A549 (cell line): ENCODE data around the gene TANK. TPM values are rescaled to one million over a fixed set of nuclear protein-coding genes. Genes with fewer than 3 reads are reported as not detected.
A peak's percentile ranks its signal among the peaks of the same experiment; 100 is the strongest.

Experiments
- ATAC-seq, 2 experiments: fragments of 200-7000 bp in 1 of 2; fragments of >200 bp in 1 of 2; cut with Nextera tagmentation in 1 of 2; cut with Tn5 transposase in 1 of 2; 3 replicates each; pipeline versions ENCODE4 v1.8.0 to v1.9.1; 2018 to 2020; ENCODE audit warnings: mild to moderate bottlenecking in 1 of 2, moderate library complexity in 1 of 2
- CTCF ChIA-PET: fragments of 300-600 bp; sonication (Branson Sonifier 250); formaldehyde crosslinking; extraction: SDS; loops from one replicate; lab custom pipeline; 2021; ENCODE audit warnings: antibody characterized with exemption, inconsistent platforms; lab: Yijun Ruan, JAX
- POLR2A ChIA-PET: fragments of 350-600 bp; formaldehyde crosslinking; extraction: SDS; loops from one replicate; lab custom pipeline; 2021; ENCODE audit warnings: antibody characterized with exemption, inconsistent platforms; lab: Yijun Ruan, JAX
- DNase-seq, 2 experiments: peaks; one replicate each; pipeline versions ENCODE4 v3.0.0 to v3.0.0-alpha.2; 2011 to 2016; ENCODE audit warnings: low read depth in 1 of 2, low spot score in 1 of 2
- FAIRE-seq: peaks from 2 replicates; lab custom pipeline; 2011; peaks lifted over from hg19 to GRCh38; lab: Jason Lieb, UNC
- H3K27ac ChIP-seq, 2 experiments: fragments of >200 bp; sonication (Bioruptor Twin); formaldehyde crosslinking; 3 replicates each; pipeline ENCODE4 v1.5.1; 2016 to 2017
- H3K4me1 ChIP-seq: fragments of >200 bp; sonication (Bioruptor Twin); formaldehyde crosslinking; 3 replicates; pipeline ENCODE4 v1.6.1; 2016
- H3K4me2 ChIP-seq: fragments of >200 bp; sonication (Bioruptor Twin); formaldehyde crosslinking; 3 replicates; pipeline ENCODE4 v1.6.1; 2016
- H3K4me3 ChIP-seq: fragments of >200 bp; sonication (Bioruptor Twin); formaldehyde crosslinking; 3 replicates; pipeline ENCODE4 v1.5.1; 2016
- H3K9me3 ChIP-seq: fragments of >200 bp; sonication (Bioruptor Twin); formaldehyde crosslinking; 3 replicates; pipeline ENCODE4 v1.6.1; 2016
- CHD2 ChIP-seq: fragments of 150-350 bp; IDR thresholded peaks from 2 replicates; pipeline ENCODE4 v1.6.1; 2014; ENCODE audit warnings: low read length; ENCODE audit not compliant: partially characterized antibody
- EHF ChIP-seq: fragments of 250-450 bp; sonication (Bioruptor Pico); IDR thresholded peaks from 2 replicates; pipeline ENCODE4 v1.5.0; 2020; ENCODE audit warnings: mild to moderate bottlenecking
- FOSB ChIP-seq: fragments of 250-450 bp; sonication (Bioruptor Pico); IDR thresholded peaks from 2 replicates; pipeline ENCODE4 v1.5.0; 2020; ENCODE audit warnings: mild to moderate bottlenecking, moderate library complexity
- FOSL2 ChIP-seq, 2 experiments: fragments of 450-650 bp in 1 of 2; fragments of >200 bp in 1 of 2; sonication (Bioruptor Twin) in 1 of 2; formaldehyde crosslinking; IDR thresholded peaks; 2 replicates each; pipeline versions ENCODE4 v1.5.0 to v1.6.1; 2016 to 2020; ENCODE audit warnings: mild to moderate bottlenecking in 1 of 2, moderate library complexity in 1 of 2
- FOXS1 ChIP-seq: fragments of 250-450 bp; sonication (Bioruptor Pico); IDR thresholded peaks from 2 replicates; pipeline ENCODE4 v1.5.0; 2020; ENCODE audit warnings: mild to moderate bottlenecking, moderate library complexity
- HDAC2 ChIP-seq: fragments of 200-600 bp; sonication (generic); IDR thresholded peaks from 2 replicates; pipeline ENCODE4 v1.6.1; 2016
- HOXA7 ChIP-seq: fragments of 250-450 bp; sonication (Bioruptor Pico); IDR thresholded peaks from 2 replicates; pipeline ENCODE4 v1.5.0; 2020; ENCODE audit warnings: mild to moderate bottlenecking, moderate library complexity
- HOXB5 ChIP-seq: fragments of 250-450 bp; sonication (Bioruptor Pico); IDR thresholded peaks from 2 replicates; pipeline ENCODE4 v1.5.0; 2020; ENCODE audit warnings: mild to moderate bottlenecking, moderate library complexity
- JUNB ChIP-seq: fragments of >200 bp; sonication (Bioruptor Twin); formaldehyde crosslinking; IDR thresholded peaks from 2 replicates; pipeline ENCODE4 v1.6.1; 2016
- MAZ ChIP-seq: fragments of 150-350 bp; IDR thresholded peaks from 2 replicates; pipeline ENCODE4 v1.6.1; 2014; ENCODE audit warnings: antibody characterized with exemption, low read depth, low read length, borderline replicate concordance
- MYC ChIP-seq: IDR thresholded peaks from 2 replicates; pipeline ENCODE4 v1.6.1; 2012; ENCODE audit warnings: mild to moderate bottlenecking, inconsistent platforms, low read length, improper control_type of control experiment, borderline replicate concordance
- NFE2L2 ChIP-seq: fragments of 150-350 bp; conservative IDR thresholded peaks from 2 replicates; pipeline ENCODE4 v1.6.1; 2014; ENCODE audit warnings: low read length
- RAD21 ChIP-seq, 2 experiments: fragments of >200 bp in 1 of 2; sonication (Bioruptor Twin) in 1 of 2; formaldehyde crosslinking in 1 of 2; IDR thresholded peaks in 1 of 2; conservative IDR thresholded peaks in 1 of 2; 2 replicates in 1 of 2; 3 replicates in 1 of 2; pipeline ENCODE4 v1.6.1; 2012 to 2018; ENCODE audit warnings: inconsistent platforms in 1 of 2
- RARB ChIP-seq: fragments of 250-450 bp; sonication (Bioruptor Pico); IDR thresholded peaks from 2 replicates; pipeline ENCODE4 v1.8.0; 2021; ENCODE audit warnings: mild to moderate bottlenecking, moderate library complexity
- RCOR1 ChIP-seq: fragments of 150-350 bp; IDR thresholded peaks from 2 replicates; pipeline ENCODE4 v1.6.1; 2014; ENCODE audit warnings: antibody characterized with exemption, low read length, low read depth
- RFX5 ChIP-seq: fragments of 450-650 bp; IDR thresholded peaks from 2 replicates; pipeline ENCODE4 v1.7.1; 2014; ENCODE audit warnings: antibody characterized with exemption, mild to moderate bottlenecking, moderate library complexity
- TFCP2L1 ChIP-seq: fragments of 250-450 bp; sonication (Bioruptor Pico); IDR thresholded peaks from 2 replicates; pipeline ENCODE4 v1.5.0; 2021; ENCODE audit warnings: mild to moderate bottlenecking
- TP53 ChIP-seq: fragments of 250-450 bp; sonication (Bioruptor Pico); IDR thresholded peaks from 2 replicates; pipeline ENCODE4 v1.5.0; 2021; ENCODE audit warnings: mild to moderate bottlenecking, moderate library complexity
- ZNF302 ChIP-seq: fragments of 250-450 bp; sonication (Bioruptor Pico); IDR thresholded peaks from 2 replicates; pipeline ENCODE4 v1.9.0; 2021; ENCODE audit warnings: inconsistent platforms, mild to moderate bottlenecking, moderate library complexity
- WGBS: methylation state at CpG from one replicate; pipeline ENCODE4 v1.1.6; 2017; ENCODE audit errors: missing lambda C conversion rate; 5-methylcytosine and 5-hydroxymethylcytosine counted together
- polyA plus RNA-seq, 4 experiments: library from polyadenylated mRNA; depleted of rRNA in 3 of 4; stranded (reverse); fragments of >200 nt; fragmentation: RNase III in 1 of 4; extraction: RNeasy Plus Mini Kit Qiagen cat#74134 plus additional on column Dnase treatment in 1 of 4; gene quantifications; 2 replicates in 3 of 4; 3 replicates in 1 of 4; pipeline ENCODE4 v1.2.3, GENCODE V29; 2011 to 2017
- TF ChIP-seq, protein P1 (sequence below): fragments of 450-650 bp; IDR thresholded peaks from 2 replicates; pipeline ENCODE4 v1.6.1; 2014; ENCODE audit warnings: antibody characterized with exemption
- TF ChIP-seq, protein P2 (sequence below): fragments of >200 bp; sonication (Bioruptor Twin); formaldehyde crosslinking; IDR thresholded peaks from 2 replicates; pipeline ENCODE4 v1.6.1; 2016
- TF ChIP-seq, protein P3 (sequence below): fragments of 200-600 bp; sonication (generic); IDR thresholded peaks from 2 replicates; pipeline ENCODE4 v1.6.1; 2016; ENCODE audit warnings: antibody characterized with exemption, mild to moderate bottlenecking, moderate library complexity

Gene TANK
- polyA plus RNA-seq, 2 of the 4 experiments (the other 2 are of a cell fraction), result 59.6 to 76.3 TPM

DNA sequence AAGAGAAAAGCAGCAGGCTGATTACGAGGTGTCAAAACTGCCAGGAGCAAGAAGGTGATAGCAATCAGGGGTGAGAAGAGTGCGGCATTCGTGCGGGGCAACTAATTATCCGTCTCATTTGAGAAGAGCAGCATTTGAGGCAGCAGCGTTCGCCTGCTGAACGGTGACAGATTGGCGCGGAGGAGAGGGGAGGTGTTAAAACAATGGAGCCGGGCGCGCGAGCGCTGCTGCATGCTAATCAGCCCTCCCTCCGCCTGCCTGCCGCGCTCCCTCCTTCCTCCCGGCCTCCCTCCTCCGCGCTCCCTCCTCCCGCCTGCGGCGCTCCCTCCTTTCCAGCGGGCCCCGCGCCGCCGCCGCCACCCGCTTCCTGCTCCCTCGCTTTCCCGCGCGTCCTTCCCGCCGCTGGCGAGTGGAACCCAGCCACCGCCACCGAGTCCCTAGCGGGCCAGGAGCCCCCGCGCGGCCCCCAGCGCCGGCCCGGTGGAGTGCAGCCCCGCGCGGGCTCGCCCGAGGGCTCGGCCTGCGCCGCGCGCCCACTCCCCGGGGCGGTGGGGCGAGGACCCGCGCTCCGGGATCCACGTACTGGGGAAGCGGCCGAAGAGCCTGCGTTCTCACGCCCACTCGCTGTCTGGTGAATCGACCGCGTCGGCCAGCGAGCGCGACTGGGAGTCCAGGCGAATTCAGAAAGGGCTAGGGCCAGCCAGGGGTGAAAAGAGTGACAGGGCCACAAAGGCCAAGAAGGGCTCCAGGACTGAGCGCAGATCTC lies 78.5 kb downstream of the TANK start (continued):
- TF ChIP-seq TP53 (CRISPR knock-in tag) (0 out of 2 replicates have a peak, but pooled peaks have one; percentile 34), TFCP2L1 (CRISPR knock-in tag) (0 out of 2 replicates have a peak, but pooled peaks have one; percentile 40), HOXA7 (CRISPR knock-in tag) (no peak), HOXB5 (CRISPR knock-in tag) (0 out of 2 replicates have a peak, but pooled peaks have one; percentile 43), HDAC2 (no peak)
- TF ChIP-seq, protein P1, sequence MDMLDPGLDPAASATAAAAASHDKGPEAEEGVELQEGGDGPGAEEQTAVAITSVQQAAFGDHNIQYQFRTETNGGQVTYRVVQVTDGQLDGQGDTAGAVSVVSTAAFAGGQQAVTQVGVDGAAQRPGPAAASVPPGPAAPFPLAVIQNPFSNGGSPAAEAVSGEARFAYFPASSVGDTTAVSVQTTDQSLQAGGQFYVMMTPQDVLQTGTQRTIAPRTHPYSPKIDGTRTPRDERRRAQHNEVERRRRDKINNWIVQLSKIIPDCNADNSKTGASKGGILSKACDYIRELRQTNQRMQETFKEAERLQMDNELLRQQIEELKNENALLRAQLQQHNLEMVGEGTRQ, result no peak

DNA sequence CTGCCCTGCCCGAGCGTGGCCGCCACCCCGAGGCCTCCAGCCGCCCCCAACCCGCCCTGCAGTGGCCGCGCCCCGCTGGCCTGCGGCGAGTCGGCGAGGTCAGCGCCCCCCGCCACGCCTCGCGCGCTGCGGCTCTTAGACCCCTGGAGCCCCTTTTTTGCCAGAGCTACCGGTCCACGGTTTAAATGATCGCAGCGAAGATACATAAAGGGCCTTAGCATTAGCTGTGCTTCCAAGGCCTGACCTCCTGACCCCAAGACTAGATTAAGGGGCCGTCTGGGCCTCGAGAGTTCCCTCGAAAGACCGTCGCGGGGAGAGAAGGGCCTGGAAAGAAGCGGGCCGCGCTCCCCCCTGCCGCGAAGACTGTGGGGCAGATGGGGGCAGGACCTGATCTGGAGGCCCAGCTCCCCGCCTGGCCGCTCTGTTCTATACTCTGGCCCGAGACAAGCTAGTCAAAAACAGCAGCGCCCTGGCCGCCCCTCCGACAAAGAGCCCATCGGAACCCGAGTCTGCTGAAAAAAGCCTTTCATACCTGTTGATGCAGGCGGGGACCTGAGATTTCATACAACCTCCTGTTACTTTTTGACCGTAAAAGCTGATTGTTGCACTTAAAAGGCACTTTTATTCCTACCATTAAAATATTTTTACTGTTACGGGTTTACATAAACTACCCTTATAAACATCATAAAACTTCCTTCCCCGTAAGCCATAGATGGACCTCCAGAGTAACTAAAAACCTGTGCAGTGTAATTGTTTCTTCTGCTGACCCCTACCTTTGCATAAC lies 79.3 kb downstream of the TANK start:
- 0 out of 6 replicates have a peak, but pooled peaks of 1 of the 2 experiments have one; percentile 2 for ATAC-seq
- ChIA-PET POLR2A (no interaction called here), CTCF (interaction anchor here (3.6 kb wide), 1 partner anchor 11 kb away, joined by 19 read pairs; no protein-coding TSS in a partner anchor)
- no peak for DNase-seq
- Histone ChIP-seq H3K4me1 (peaks cover 14% of the 10 kb centered on the region), H3K4me3 (peak overlapping the region; percentile 71; the same call in 2 of the 3 replicates), H3K4me2 (peak overlapping the region; percentile 99), H3K27ac (peak overlapping the region; percentile 80 to 88; a peak in 5 of 6 replicates), H3K9me3 (no peaks in the 10 kb centered on the region)
- FAIRE-seq, result no peak
- 95% methylated on average over 37 of the region's 47 CpGs for WGBS
- TF ChIP-seq CHD2 (no peak), RCOR1 (no peak), NFE2L2 (no peak), ZNF302 (CRISPR knock-in tag) (no peak), FOSB (CRISPR knock-in tag) (no peak), RFX5 (no peak), MAZ (no peak), FOSL2 (IDR thresholded peaks at IDR 0.05) (no peak), FOSL2 (CRISPR knock-in tag; IDR thresholded peaks at IDR 0.05) (no peak), EHF (no peak), RARB (CRISPR knock-in tag) (no peak), RAD21 (conservative IDR thresholded peaks at IDR 0.05 in 1 of 2, IDR thresholded peaks at IDR 0.05 in 1 of 2) (no peak), MYC (no peak), FOXS1 (no peak), JUNB (no peak)
- TF ChIP-seq, protein P1, result no peak
- TF ChIP-seq, protein P2, sequence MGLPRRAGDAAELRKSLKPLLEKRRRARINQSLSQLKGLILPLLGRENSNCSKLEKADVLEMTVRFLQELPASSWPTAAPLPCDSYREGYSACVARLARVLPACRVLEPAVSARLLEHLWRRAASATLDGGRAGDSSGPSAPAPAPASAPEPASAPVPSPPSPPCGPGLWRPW, result no peak
- TF ChIP-seq, protein P3, sequence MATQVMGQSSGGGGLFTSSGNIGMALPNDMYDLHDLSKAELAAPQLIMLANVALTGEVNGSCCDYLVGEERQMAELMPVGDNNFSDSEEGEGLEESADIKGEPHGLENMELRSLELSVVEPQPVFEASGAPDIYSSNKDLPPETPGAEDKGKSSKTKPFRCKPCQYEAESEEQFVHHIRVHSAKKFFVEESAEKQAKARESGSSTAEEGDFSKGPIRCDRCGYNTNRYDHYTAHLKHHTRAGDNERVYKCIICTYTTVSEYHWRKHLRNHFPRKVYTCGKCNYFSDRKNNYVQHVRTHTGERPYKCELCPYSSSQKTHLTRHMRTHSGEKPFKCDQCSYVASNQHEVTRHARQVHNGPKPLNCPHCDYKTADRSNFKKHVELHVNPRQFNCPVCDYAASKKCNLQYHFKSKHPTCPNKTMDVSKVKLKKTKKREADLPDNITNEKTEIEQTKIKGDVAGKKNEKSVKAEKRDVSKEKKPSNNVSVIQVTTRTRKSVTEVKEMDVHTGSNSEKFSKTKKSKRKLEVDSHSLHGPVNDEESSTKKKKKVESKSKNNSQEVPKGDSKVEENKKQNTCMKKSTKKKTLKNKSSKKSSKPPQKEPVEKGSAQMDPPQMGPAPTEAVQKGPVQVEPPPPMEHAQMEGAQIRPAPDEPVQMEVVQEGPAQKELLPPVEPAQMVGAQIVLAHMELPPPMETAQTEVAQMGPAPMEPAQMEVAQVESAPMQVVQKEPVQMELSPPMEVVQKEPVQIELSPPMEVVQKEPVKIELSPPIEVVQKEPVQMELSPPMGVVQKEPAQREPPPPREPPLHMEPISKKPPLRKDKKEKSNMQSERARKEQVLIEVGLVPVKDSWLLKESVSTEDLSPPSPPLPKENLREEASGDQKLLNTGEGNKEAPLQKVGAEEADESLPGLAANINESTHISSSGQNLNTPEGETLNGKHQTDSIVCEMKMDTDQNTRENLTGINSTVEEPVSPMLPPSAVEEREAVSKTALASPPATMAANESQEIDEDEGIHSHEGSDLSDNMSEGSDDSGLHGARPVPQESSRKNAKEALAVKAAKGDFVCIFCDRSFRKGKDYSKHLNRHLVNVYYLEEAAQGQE, result no peak
